ENCODE data around the gene KDM4B. TPM values are rescaled to one million over a fixed set of nuclear protein-coding genes. Genes with fewer than 3 reads are reported as not detected.

The KDM4B gene
- total and polyA plus RNA-seq, 9 of the 15 experiments (the other 6 are each of a cell fraction or from before 2014, with no cell fraction given) = 0.21 to 29.9 (median 7.3) TPM

DNA sequence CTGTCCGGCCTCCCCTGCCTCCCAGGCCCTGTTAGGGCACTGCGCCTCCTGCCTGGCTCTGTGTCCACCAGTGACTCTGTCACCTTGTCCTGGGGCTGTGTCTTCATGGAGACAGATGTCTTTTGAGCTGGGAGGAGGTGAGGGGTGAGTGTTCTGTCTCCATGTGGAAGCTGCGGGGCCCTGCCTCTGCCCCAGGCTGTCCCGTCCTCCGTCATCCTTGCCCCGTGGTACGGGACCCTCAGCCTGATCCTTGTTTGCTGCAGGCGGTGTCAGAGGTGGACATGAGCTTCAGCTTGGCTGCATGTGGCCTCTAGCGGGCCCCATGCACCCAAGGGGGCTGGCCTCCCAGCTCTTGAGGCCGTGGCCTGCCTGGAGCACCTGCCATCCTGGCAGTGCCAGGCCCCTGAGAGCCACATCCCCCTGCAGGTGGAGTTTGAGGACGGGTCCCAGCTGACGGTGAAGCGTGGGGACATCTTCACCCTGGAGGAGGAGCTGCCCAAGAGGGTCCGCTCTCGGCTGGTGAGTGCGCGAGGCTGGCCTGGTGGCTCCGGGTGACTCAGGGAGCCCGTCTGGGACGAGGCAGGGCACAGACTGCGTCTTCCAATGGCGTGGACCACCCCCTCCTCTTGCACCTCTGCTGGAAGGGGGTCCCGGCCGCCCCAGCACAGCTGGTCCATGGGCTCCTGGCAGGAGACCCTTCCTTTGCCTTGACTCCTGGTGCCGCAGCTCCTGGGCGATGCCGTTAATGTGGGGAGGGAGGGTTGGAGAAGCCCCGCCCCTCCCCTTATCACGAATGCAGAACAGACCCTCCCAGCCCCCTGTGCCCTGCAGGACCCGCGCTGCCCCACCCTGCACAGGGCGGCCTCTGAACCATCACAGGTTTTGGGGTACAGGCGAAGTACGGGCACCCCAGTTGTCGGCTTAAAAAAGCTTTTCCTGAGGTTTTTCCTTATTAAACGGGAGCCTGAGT is 181.3 kb downstream of the KDM4B start:
- Histone ChIP-seq H3K9me3 (replicated peaks; ENCODE audit: control insufficient read depth, insufficient read depth, low read depth, low read length) (no peaks in the 10 kb centered on the region), H3K9ac (ENCODE audit: insufficient read depth in 1 of 2, low read depth in 2 of 2, low read length in 2 of 2) (peak overlapping the region in 1 of 2 experiments; percentile 32; a peak in 1 of 4 replicates), H3K79me2 (ENCODE audit: control insufficient read depth, insufficient read depth, low read length) (no peaks in the 10 kb centered on the region), H3K9me1 (ENCODE audit: control insufficient read depth, insufficient read depth, low read length) (peaks cover 3% of the 10 kb centered on the region), H3K36me3 (ENCODE audit: control insufficient read depth, insufficient read depth, low read length) (peaks cover 7% of the 10 kb centered on the region; the same call in 2 of the 3 replicates), H3K4me1 (replicated peaks in 1 of 2; ENCODE audit: control insufficient read depth in 2 of 2, insufficient read depth in 2 of 2, low read length in 2 of 2) (peaks cover 0 to 40% of the 10 kb centered on the region in 2 experiments; a peak in 2 of 5 replicates), H3K4me3 (no peak overlapping the region), H3K27me3 (ENCODE audit: control insufficient read depth in 2 of 2, insufficient read depth in 2 of 2, low read length in 2 of 2) (no peaks in the 10 kb centered on the region), H3K27ac (ENCODE audit: extremely low read depth, low read depth, low read length) (no peak overlapping the region), H4K20me1 (replicated peaks; ENCODE audit: control insufficient read depth, insufficient read depth, low read length) (no peaks in the 10 kb centered on the region), H2AFZ (ENCODE audit: low read depth, low read length) (no peak overlapping the region), H3K4me2 (ENCODE audit: insufficient read depth, low read length) (no peak overlapping the region)
- in situ Hi-C loops (cut with MboI) = no loop called here
- no TSS peak for BruUV-seq (replicated peaks)
- no peak for ATAC-seq
- FAIRE-seq = no peak
- ChIA-PET CTCF (ENCODE audit: low intra/inter-chr PET ratio) (no interaction called here), POLR2A (interaction anchor here (0.5 to 1.4 kb wide), 5 partner anchors 15 to 1010 kb away, joined by 3 to 6 read pairs (median 4); no protein-coding TSS in a partner anchor)
- intact Hi-C loops (cut with micrococcal nuclease) = loop anchor here (5.0 kb wide), 1 partner anchor 103 kb away; no protein-coding TSS in a partner anchor
- WGBS (ENCODE audit: insufficient coverage, low coverage, missing lambda C conversion rate) = 88% methylated on average over 27 of the region's 36 CpGs
- TF ChIP-seq ZZZ3 (IDR thresholded peaks at IDR 0.05) (no peak), POLR2G (IDR thresholded peaks at IDR 0.05; ENCODE audit: low read depth, low read length) (peak; percentile 60; the same call in 1 of the 2 replicates)
- no peak for DNase-seq (ENCODE audit: extremely low read depth in 1 of 4, low spot score in 3 of 4)
